Cortex of kidney (tissue), 1 donor: ENCODE data around the gene ORM2.

Experiments used
- DNase-seq: peaks from one replicate; lab custom pipeline; 2025; lab: John Stamatoyannopoulos, UW

Gene ORM2

GRCh38 chr9:114350636-114351401 is 21.1 kb downstream of the ORM2 start:
- DNase-seq, result no peak

- no peak for DNase-seq
Observed at GRCh38 chr9:114351932-114352331, 22.3 kb downstream of the ORM2 start.

DNA sequence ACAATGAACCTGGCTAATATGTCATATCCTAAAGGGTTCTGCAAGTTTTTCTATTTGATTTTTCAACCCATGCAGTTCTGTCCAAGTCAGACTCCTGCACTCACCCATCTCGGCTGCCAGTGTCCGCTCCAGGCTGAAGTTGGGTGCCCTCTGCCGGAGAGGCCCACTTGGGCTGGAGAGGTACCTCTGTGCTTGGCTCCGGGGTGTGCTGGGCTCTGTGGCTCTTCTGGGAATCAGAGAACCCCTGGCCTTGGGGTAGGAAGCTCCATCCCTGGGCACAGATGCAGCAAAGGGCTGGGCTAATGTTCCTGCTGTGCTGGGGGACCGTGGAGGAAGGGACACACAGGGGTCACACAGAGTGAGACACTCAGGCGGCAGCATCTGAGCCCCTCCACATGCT is 26.2 kb downstream of the ORM2 start:
- no peak for DNase-seq

DNA sequence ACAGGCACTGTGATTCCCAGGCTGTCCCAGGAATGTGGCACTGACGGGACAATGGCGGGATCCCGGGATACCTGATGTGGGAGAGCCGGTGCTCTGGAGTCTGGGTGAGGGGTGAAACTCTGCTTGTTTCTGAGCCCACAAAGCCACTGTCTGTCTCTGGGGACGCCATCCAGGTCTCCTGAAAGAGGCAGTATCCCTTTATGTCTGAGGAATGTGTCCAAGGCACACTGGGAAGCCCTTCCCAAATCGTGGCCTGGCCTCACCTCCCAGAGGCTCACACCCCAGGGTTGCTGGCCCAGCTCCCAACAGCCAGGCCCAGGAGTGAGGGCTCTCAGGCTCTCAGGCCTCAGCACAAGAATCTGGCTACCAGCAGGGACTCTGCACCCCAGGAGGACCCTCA is 27.1 kb downstream of the ORM2 start:
- DNase-seq, result no peak

- DNase-seq, result no peak
Observed at GRCh38 chr9:114357360-114357759, 27.7 kb downstream of the ORM2 start.

DNA sequence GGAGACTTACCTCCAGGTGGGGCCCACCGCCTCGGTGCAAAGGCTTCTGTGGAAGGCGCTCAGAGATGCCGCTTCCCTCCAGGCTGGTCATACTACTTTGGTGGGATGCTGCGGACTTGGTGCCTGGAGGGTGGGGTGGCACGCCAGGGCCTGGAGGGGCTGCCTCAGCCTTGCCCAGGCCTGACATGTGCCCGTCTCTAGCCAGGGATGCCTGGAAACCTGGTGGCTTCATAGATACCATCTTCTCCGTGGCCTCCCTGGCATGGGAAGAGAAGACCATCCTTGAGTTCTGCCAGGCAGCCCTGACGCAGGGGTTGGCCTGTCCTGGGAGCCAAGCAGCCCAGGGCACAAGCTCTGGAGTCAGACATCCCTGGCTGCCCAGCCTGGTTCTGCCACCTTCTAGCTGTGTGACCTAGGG is 28.3 kb downstream of the ORM2 start:
- DNase-seq, result no peak

DNA sequence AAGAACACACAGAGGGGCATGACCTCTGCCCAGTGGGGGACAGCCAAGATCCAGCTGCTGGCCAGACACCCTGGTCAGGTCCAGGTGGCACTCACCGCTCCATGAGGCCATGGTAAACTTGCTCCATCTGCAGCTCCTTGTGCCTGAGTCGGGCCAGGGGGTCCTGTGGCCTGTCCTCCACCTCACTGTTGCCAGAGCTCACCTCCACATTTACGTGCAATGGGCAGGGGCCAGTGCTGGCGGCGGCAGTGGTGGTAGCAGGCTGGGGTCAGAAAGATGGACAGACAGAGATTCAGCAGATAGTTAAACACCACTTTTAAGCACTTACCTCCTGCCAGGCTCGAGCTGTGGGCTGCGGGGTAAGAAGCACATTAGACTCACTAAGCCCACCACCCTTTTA is 30.1 kb downstream of the ORM2 start:
- no peak for DNase-seq

DNA sequence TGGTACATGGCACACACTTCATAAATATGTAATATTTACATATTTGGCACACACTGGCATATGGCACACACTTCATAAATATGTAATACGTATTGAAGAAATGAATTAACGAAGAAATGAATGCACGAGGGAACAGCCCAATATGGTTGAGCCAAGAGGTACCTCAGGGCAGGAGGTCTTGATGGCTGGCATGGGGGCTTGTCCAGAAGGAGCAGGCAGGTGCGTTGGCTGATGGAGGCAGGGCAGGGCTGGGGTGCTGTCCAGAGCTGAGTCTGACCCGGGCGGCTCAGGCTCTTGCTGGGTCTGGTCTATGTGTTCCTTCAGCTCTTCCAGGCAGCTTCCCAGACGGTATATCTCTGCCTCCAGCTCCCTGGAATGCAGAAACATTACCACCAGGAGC is 31.9 kb downstream of the ORM2 start:
- DNase-seq, result no peak

DNA sequence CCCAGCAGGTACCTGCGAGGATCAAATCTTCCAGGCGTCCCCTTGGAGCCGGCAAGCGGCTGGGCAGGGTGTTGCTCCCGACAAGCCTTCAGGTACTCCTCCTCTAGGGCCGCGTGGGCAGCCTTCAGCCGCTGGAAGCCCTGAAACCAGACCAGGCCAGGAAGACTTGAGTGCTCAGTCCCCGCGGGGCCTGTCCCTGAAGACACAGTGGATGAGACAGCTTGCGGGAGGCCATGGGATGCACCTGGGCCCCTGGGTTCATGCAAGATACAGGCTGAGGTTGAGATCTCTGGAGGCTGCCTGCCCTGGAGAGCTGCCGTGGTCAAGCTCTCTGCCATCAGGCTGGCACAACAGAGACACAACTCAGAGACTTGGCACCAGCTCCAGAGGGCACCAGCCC is 32.7 kb downstream of the ORM2 start:
- DNase-seq, result no peak

- DNase-seq, result no peak
Observed at GRCh38 chr9:114363424-114363823, 33.8 kb downstream of the ORM2 start.

- DNase-seq, result no peak
Observed at GRCh38 chr9:114364134-114365041, 34.7 kb downstream of the ORM2 start.

DNA sequence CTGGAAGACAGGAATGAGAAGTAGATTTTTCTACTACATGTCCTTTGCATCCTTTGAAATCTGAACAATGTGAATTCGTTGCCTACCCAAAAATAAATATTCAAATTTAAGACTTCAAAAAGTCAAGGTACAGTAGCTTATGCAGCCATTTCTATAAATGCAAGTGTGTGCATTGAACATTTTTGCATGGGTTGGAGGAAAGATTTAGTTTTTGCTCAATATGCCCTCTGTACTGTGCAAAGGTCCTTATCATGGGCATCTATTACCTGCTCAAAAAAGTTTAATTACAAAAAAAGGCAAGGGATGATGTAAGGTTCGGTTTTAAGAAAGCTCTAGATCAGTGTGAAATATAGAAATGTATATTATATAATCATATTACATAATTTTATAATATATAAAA is 35.5 kb downstream of the ORM2 start:
- DNase-seq, result no peak

DNA sequence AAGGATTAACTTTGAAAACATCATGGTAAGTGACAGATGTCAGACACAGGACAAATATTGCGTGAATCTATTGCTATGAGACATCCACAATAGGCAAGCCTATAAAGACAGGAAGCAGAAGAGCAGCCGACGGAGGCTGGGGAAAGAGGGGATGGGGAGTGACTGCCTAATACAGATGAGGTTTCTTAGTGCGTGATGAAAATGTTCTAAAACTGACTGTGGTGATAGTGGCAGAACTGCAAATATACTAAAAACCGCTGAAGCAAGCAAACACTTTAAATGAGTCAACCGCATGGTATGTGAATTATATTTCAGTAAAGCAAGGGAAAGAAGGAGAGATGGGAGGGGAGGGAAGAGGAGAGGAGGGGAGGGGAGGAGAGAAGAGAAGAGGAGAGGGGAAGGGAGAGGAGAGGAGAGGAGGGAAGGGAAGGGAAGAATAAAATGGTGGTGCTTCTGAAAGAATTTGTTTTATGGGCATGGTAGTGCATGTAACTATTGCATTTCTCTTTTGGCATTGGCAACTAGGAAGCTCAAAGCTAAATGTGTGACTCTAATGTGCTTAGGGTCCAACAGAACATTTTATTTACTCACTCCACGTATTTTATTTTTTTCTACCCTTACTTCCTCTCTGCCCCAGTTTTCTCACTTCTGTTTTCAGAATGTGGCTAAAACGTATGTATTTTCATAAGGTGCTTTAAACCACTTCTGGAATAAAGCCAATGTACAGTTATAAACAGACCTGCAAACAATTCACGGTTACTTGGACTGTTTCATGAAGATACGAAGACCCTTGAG is 36.9 kb downstream of the ORM2 start:
- no peak for DNase-seq

DNA sequence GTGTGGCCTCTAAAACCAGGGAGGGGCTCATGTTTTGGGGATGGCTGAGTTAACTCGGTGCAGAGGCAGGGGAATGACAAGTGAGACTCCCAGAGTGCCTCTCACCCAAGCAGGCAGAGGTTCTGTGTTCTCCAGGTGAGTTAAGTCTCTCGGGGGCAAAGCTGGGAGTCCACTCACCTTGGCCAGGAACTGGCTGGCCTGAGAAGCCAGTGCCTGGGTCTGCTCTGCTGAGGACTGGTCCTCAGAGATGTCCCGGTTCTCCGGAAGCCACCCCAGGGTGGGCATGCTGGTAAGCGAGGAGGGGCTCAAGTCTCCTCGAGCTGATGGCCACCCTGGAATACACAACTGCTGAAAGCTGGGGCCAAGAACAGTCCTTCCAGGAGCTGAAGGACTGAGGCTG is 37.7 kb downstream of the ORM2 start:
- DNase-seq, result no peak

GRCh38 chr9:114367772-114368569 is 38.3 kb downstream of the ORM2 start:
- no peak for DNase-seq

GRCh38 chr9:114369216-114370130 is 39.8 kb downstream of the ORM2 start:
- DNase-seq, result no peak

DNA sequence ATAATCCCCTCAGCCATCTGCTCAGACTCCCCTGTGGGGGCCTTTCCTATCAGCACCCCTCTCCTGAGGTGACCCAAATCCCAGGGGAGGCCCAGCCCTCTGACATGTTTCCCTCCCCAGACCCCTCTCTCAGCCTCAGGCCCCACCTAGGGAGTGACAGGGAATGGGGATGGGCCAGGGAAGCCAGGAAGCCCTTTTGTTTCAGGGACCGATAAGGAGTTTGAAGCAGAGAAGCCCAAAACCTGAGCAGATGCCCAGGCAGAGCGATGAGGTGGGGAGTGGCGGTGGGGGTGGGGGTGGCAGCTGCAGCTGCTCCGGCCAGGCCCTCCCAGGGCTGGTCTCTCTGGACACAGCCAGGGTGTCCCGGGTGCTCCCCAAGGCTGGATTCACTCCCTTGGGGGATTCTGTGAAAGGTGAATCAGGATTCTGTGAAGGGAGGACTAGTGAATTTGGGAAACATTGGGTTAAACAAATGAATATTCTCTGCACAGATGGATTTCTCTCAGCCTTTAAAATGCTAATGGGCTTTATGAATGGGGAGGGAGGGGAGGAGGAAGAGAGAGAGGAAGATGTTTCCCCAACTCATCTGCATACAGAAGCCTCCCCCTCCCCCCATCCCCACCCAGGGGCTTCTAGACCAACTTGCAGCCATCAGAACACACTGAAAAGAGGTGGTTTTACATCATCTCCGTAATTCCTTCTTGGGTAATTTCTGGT is 40.7 kb downstream of the ORM2 start:
- DNase-seq, result no peak

GRCh38 chr9:114370968-114371320 is 41.3 kb downstream of the ORM2 start:
- DNase-seq, result no peak

- DNase-seq, result no peak
Observed at GRCh38 chr9:114371343-114371944, 41.8 kb downstream of the ORM2 start.
